DMS 273 (cell line): ENCODE measurements around the gene ARMC9.

Source experiments
- DNase-seq: peaks from one replicate; lab custom pipeline; 2025; ENCODE audit not compliant: unreplicated experiment; lab: John Stamatoyannopoulos, UW

Gene ARMC9

DNA sequence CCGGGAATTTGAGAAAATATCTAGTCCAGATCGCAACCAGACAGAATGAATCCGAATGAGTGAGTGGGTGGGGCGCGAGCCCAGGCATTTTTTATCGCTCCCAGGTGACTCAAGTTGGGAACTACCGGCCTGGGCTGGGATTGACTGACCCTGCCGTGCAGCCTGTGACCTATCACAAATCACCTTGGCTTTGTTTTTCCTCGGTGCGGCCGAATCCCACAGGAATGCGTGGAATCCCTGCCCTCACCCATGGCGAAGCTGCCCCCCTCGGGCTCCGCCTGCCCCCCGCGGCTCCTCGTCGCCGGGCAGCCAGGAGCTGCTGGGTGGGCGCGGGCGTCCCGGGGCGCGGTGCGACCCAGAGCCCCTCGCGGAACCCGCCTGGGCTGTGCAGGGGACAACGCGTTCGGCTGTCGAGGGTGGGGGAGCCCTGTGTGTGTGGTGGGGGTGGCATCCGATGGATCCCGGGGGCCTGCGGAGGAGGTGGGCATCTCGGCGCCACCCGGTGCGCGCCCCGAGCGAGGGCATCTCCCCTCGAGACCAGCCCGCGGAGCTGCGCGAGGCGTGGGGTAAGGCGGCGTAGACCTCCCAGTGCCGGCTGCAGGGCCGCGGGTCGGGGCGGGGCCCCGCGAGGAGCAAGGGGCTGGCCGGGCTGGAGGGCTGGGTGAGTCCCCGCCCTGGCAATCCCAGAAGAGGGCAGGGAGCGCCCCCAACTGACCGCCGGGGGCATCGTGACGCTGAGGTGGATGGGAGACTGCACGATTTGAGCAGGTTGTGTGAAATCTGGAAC lies 213.6 kb downstream of the ARMC9 start:
- peak; percentile 95 for DNase-seq

DNA sequence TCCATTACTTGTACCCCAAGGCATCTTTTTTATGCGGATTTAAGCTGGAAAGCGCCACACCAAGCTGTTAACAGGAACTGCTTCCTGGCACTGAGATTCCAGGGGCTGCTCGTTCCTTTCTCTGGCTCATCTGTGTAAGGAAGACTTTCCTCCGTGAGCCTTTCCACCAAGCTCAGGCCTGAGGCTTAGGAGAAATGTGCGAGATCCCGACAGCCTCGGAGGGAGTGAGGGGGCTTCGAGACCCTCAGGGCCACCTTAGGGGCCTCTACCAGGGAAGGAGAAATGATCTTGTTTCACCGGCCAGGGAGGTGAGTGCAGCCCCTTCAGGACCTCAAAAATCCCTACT lies 214.2 kb downstream of the ARMC9 start:
- no peak for DNase-seq

DNA sequence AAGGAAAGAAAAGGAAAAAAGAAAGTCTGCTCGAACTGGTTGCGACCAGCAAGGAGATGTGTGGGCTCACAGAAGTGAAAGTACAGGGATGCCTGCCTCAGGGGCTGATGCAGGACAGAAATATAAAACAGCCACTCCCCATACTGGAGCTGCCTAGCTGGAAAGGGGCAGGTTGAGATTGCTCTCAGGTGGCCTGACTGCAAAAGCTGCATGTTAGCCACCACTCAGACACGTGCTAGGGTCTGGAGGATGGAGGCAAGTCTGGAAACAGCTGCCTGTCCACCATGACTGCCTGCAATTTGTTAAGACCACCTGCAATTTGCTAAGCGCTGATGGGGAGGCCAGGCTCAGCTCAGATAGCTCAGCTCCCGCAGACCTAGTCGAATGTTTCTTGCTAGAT lies 215.0 kb downstream of the ARMC9 start:
- no peak for DNase-seq

DNA sequence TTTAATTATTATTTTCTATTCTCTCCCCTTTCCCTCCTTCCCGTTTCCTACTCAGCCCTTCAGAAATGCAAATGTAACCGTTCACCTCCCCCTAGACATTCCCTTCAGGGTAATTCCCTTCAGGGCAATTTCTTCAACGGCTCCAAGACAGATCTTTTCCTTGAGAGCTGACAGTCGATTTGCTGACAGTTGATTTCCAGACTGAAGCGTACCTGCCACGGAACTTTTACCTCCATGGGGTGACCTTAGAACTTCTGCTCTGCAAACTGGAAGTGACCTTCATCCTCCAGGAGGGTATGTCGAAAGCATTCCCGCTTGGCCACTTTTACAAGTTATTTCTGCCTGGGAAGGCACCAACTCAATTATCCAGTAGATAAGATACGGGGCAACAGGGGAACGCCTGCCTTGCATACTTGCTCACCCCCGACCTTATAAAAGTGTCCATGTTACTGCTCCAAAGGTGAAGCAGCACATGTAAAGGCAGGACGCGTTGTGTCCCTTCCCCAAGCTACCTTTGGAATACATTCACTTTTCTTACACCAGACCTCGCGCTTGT lies 215.6 kb downstream of the ARMC9 start:
- no peak for DNase-seq

DNA sequence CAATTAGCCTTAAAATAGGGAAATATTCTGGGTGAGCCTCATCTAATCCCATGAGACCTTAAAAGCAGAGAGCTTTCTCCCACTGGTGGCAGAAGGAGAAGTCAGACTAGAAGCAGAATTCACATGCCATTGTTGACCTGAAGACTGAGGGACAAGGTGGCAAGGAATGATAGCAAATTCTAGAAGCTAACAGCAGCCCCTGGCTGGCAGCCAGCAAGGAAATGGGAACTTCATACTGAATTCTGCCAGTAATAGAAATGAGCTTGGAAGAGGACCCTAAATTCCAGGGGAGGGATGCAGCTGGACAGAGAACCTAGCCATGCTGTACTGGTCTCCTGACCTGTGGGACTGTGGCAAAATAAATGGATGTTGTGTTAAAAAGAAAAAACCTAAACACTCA lies 216.6 kb downstream of the ARMC9 start:
- DNase-seq: no peak

DNA sequence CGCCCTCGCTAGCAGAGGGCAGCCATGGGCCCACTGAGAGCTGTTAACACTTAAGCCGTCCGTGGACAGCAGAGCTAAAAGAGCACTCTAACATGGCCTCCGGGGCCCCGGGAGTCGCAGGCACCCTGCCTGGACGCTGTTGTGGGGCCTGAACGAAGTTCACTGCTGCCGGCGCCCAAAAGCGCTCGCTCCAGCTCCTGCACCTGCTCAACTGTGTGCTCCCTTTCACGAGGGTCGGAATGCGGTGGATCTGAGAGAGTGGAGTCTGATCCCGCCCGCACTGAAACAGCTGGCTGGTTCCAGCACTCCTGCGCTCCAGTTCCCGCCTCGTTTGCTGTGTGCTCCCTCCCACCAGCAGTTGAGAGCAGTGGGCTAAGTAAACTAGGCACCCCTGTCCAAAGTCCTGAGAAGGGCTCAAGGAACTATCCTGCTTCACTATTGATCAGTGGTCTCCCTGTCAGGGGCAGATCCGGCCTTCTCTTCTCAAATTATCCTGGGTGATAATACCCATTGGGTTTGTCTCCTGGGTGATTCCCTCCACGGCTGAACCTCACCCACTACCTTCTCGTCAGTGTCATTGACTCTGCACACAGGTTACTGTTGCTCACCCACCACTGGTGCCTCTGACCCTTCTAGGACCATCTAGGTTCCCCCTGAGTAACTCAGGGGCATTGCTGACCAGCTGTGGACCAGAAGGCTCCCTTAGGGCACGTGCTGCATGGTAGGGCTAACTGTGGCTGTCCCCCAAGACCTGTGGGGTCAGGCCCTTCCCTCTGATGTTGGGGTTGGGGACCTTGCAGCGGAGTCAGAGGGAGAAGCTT lies 220.6 kb downstream of the ARMC9 start:
- DNase-seq: no peak

DNA sequence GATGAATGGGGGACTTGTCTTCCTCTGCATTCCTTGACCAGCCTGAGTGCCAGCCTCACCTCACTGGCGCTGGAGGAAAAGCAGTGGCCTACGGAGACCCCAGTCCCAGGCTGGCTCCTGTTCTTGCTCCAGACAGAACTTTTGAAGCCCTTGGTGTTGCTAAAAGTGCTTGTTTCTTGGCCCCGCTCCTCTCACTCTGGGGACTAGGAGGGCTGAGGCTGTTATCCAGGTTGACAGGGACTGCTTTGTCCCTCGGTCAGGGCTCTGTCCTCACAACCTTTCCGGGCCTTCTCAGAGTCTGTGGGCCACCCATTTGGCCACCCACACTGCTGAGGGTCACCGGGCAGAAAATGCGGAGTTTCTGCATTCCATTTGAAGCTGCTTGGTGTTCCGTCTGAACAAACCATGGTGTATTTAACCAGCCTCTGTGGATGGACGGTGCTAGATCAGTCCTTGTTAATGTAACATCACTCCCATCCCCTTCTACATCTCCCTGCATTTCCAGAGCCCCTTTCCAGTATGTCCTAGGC lies 222.7 kb downstream of the ARMC9 start:
- DNase-seq: no peak

DNA sequence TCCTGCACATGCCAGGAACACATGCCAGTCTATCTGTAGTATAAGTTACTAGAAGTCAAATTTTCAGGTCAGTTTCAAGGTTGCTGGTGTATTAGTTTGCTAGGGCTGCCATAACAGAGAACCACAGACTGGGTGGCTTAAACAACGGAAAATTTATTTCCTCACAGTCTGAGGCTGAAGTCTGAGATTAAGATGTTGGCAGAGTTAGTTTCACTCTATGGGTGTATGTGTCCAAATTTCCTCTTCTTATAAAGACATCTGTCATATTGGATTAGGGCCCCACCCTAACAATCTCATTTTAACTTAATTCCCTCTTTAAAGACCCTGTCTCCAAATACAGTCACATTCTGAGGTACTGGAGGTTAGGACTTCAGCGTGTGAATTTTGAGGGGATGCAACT lies 223.6 kb downstream of the ARMC9 start:
- DNase-seq: no peak

DNA sequence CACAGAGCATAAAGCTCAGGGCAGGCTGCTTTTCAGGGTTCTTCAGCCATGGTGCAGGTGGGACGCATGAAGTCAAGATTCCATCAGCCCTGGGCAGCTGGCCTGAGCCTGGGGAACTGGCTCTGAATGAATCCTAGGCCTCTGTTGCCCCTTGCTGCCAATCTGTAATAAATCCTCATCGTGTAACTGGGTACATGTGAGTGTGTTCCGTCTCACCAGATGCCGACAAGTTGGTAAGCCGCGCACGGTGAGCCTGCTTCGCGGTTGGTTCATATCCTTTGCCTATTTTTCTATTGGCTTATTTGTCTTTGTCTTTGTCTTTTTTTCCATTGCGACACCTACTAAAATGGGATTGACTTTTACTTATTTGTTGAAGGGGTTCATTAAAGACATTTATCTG lies 224.7 kb downstream of the ARMC9 start:
- no peak for DNase-seq
